Measurements from ENCODE around the gene WDR93. TPM values are rescaled to one million over a fixed set of nuclear protein-coding genes. Genes with fewer than 3 reads are reported as not detected.

WDR93 gene
- total and polyA plus RNA-seq, 2 donors (not counting 1 experiment from before 2014, with no cell fraction given): 0.12 TPM; not detected in 1

GRCh38 chr15:89669941-89670340 is 20.7 kb upstream of the WDR93 start:
- no peak overlapping the region for H3K4me3 ChIP-seq (ENCODE audit: control extremely low read depth in 1 of 5, extremely low read depth in 1 of 5, insufficient read depth in 1 of 5, low read depth in 2 of 5, low read length in 4 of 5)
- WGBS (ENCODE audit: insufficient coverage): 95% methylated on average over 15 of the region's 15 CpGs
- no peak overlapping the region for H3K27ac Mint-ChIP-seq
- no peak overlapping the region for H3K4me3 Mint-ChIP-seq
- CTCF ChIA-PET: no interaction called here
- peaks cover 11% of the 10 kb centered on the region for H3K27me3 Mint-ChIP-seq
- H3K79me2 ChIP-seq (ENCODE audit: control insufficient read depth, insufficient read depth, low read length): no peaks in the 10 kb centered on the region
- H3K4me1 ChIP-seq (ENCODE audit: control insufficient read depth in 2 of 2, insufficient read depth in 2 of 2, low read length in 2 of 2): peaks cover 0 to 7% of the 10 kb centered on the region in 2 donors
- no peaks in the 10 kb centered on the region for H3K36me3 ChIP-seq (replicated peaks in 1 of 2; ENCODE audit: control extremely low read depth in 1 of 2, control insufficient read depth in 1 of 2, extremely low read depth in 1 of 2, insufficient read depth in 2 of 2, low read length in 1 of 2)
- intact Hi-C loops (cut with micrococcal nuclease): no loop called here
- no peak overlapping the region for H3K27ac ChIP-seq (ENCODE audit: low read length in 2 of 2)
- no peak overlapping the region for H2AFZ ChIP-seq (ENCODE audit: insufficient read depth, low read depth, low read length, poor library complexity, severe bottlenecking)
- H3K9me3 ChIP-seq (ENCODE audit: control extremely low read depth in 1 of 3, control insufficient read depth in 2 of 3, insufficient read depth in 1 of 3, low read length in 2 of 3): peaks cover 0 to 4% (median 0%) of the 10 kb centered on the region in 3 donors
- H3K4me2 ChIP-seq (replicated peaks; ENCODE audit: low read depth, low read length, poor library complexity, severe bottlenecking): no peak overlapping the region
- POLR2A ChIA-PET: interaction anchor here (0.6 kb wide), 1 partner anchor 27 kb away, joined by 3 read pairs; no protein-coding TSS in a partner anchor
- H3K27me3 ChIP-seq (replicated peaks in 1 of 4; ENCODE audit: control extremely low read depth in 1 of 4, control insufficient read depth in 3 of 4, insufficient read depth in 4 of 4, low read length in 3 of 4): peaks cover 0 to 18% (median 2%) of the 10 kb centered on the region in 4 experiments
- no peaks in the 10 kb centered on the region for H4K20me1 ChIP-seq (ENCODE audit: control insufficient read depth, insufficient read depth, low read length, poor library complexity, severe bottlenecking)
- no peaks in the 10 kb centered on the region for H3K9me3 Mint-ChIP-seq (ENCODE audit: insufficient read depth)
- TF ChIP-seq, protein P1, sequence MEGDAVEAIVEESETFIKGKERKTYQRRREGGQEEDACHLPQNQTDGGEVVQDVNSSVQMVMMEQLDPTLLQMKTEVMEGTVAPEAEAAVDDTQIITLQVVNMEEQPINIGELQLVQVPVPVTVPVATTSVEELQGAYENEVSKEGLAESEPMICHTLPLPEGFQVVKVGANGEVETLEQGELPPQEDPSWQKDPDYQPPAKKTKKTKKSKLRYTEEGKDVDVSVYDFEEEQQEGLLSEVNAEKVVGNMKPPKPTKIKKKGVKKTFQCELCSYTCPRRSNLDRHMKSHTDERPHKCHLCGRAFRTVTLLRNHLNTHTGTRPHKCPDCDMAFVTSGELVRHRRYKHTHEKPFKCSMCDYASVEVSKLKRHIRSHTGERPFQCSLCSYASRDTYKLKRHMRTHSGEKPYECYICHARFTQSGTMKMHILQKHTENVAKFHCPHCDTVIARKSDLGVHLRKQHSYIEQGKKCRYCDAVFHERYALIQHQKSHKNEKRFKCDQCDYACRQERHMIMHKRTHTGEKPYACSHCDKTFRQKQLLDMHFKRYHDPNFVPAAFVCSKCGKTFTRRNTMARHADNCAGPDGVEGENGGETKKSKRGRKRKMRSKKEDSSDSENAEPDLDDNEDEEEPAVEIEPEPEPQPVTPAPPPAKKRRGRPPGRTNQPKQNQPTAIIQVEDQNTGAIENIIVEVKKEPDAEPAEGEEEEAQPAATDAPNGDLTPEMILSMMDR (IDR thresholded peaks at IDR 0.05): no peak
- TF ChIP-seq EZH2 (IDR thresholded peaks at IDR 0.05; ENCODE audit: borderline replicate concordance, insufficient read depth, low read depth, low read length, poor library complexity, severe bottlenecking): no peak
- H3K4me1 Mint-ChIP-seq: peaks cover 1% of the 10 kb centered on the region
- DNase-seq (no peak), ATAC-seq (ENCODE audit: low read depth) (no peak)
- no peak overlapping the region for H3K9ac ChIP-seq (ENCODE audit: low read length)

- no peak overlapping the region for H3K9ac ChIP-seq (ENCODE audit: low read length)
- Mint-ChIP-seq H3K27ac (no peak overlapping the region), H3K4me3 (no peak overlapping the region), H3K27me3 (peaks cover 8% of the 10 kb centered on the region), H3K9me3 (ENCODE audit: insufficient read depth) (no peaks in the 10 kb centered on the region), H3K4me1 (no peaks in the 10 kb centered on the region)
- no peak overlapping the region for H3K4me2 ChIP-seq (replicated peaks; ENCODE audit: low read depth, low read length, poor library complexity, severe bottlenecking)
- peaks cover 0 to 12% (median 0%) of the 10 kb centered on the region in 4 experiments for H3K27me3 ChIP-seq (replicated peaks in 1 of 4; ENCODE audit: control extremely low read depth in 1 of 4, control insufficient read depth in 3 of 4, insufficient read depth in 4 of 4, low read length in 3 of 4)
- no peaks in the 10 kb centered on the region for H3K36me3 ChIP-seq (replicated peaks in 1 of 2; ENCODE audit: control extremely low read depth in 1 of 2, control insufficient read depth in 1 of 2, extremely low read depth in 1 of 2, insufficient read depth in 2 of 2, low read length in 1 of 2)
- no peak for ATAC-seq (ENCODE audit: low read depth)
- H3K4me3 ChIP-seq (ENCODE audit: control extremely low read depth in 1 of 5, extremely low read depth in 1 of 5, insufficient read depth in 1 of 5, low read depth in 2 of 5, low read length in 4 of 5): no peak overlapping the region
- intact Hi-C loops (cut with micrococcal nuclease): no loop called here
- peaks cover 0 to 4% (median 0%) of the 10 kb centered on the region in 3 donors for H3K9me3 ChIP-seq (ENCODE audit: control extremely low read depth in 1 of 3, control insufficient read depth in 2 of 3, insufficient read depth in 1 of 3, low read length in 2 of 3)
- TF ChIP-seq EZH2 (IDR thresholded peaks at IDR 0.05; ENCODE audit: borderline replicate concordance, insufficient read depth, low read depth, low read length, poor library complexity, severe bottlenecking): no peak
- TF ChIP-seq, protein P1 (IDR thresholded peaks at IDR 0.05): no peak
- no peak overlapping the region for H2AFZ ChIP-seq (ENCODE audit: insufficient read depth, low read depth, low read length, poor library complexity, severe bottlenecking)
- no peak for DNase-seq
- POLR2A ChIA-PET: no interaction called here
- peaks cover 0 to under 1% of the 10 kb centered on the region in 2 donors for H3K4me1 ChIP-seq (ENCODE audit: control insufficient read depth in 2 of 2, insufficient read depth in 2 of 2, low read length in 2 of 2)
- no peaks in the 10 kb centered on the region for H3K79me2 ChIP-seq (ENCODE audit: control insufficient read depth, insufficient read depth, low read length)
- no peaks in the 10 kb centered on the region for H4K20me1 ChIP-seq (ENCODE audit: control insufficient read depth, insufficient read depth, low read length, poor library complexity, severe bottlenecking)
- CTCF ChIA-PET: no interaction called here
- no peak overlapping the region for H3K27ac ChIP-seq (ENCODE audit: low read length in 2 of 2)
- WGBS (ENCODE audit: insufficient coverage): 90% methylated on average over 9 of the region's 12 CpGs
These were observed 19.5 kb upstream of the WDR93 start for GRCh38 chr15:89670971-89671560.
